ENCODE data around the gene SPAG6.

The SPAG6 gene

GRCh38 chr10:22344249-22344648 lies 1.0 kb upstream of the SPAG6 start (continued):
- TF ChIP-seq ZFP3 (CRISPR knock-in tag; IDR thresholded peaks at IDR 0.05) (no peak), ZNF70 (CRISPR knock-in tag; IDR thresholded peaks at IDR 0.05) (no peak), CSRNP3 (CRISPR knock-in tag; IDR thresholded peaks at IDR 0.05) (no peak)

GRCh38 chr10:22344781-22345300 lies 455 bp upstream of the SPAG6 start:
- no peak for TF ChIP-seq ARNTL (CRISPR knock-in tag; IDR thresholded peaks at IDR 0.05; ENCODE audit: borderline replicate concordance, low read depth)
- no peak for TF ChIP-seq CSDC2 (CRISPR knock-in tag; IDR thresholded peaks at IDR 0.05)
- TF ChIP-seq OSR1 (CRISPR knock-in tag; IDR thresholded peaks at IDR 0.05) = no peak
- TF ChIP-seq TCF4 (CRISPR knock-in tag; IDR thresholded peaks at IDR 0.05; ENCODE audit: borderline replicate concordance) = no peak
- no peak for TF ChIP-seq CREB5 (CRISPR knock-in tag; IDR thresholded peaks at IDR 0.05; ENCODE audit: low read depth)
- no peak for TF ChIP-seq ESRRG (CRISPR knock-in tag; IDR thresholded peaks at IDR 0.05)
- no peak for TF ChIP-seq ISL1 (CRISPR knock-in tag; IDR thresholded peaks at IDR 0.05)
- no peak for TF ChIP-seq BACH2 (CRISPR knock-in tag; IDR thresholded peaks at IDR 0.05; ENCODE audit: borderline replicate concordance)
- no peak for TF ChIP-seq ZNF8 (CRISPR knock-in tag; IDR thresholded peaks at IDR 0.05)
- no peak for ATAC-seq

GRCh38 chr10:22346096-22346661 lies 883 bp downstream of the SPAG6 start:
- no peak for ATAC-seq

GRCh38 chr10:22349755-22350154 lies 4.5 kb downstream of the SPAG6 start:
- no peak for ATAC-seq
- TF ChIP-seq ISL1 (CRISPR knock-in tag; IDR thresholded peaks at IDR 0.05) (no peak), RARB (CRISPR knock-in tag; IDR thresholded peaks at IDR 0.05) (no peak), ZNF70 (CRISPR knock-in tag; IDR thresholded peaks at IDR 0.05) (no peak), ZFP30 (CRISPR knock-in tag; IDR thresholded peaks at IDR 0.05) (no peak), TOX (CRISPR knock-in tag; IDR thresholded peaks at IDR 0.05; ENCODE audit: borderline replicate concordance) (no peak), PATZ1 (CRISPR knock-in tag; IDR thresholded peaks at IDR 0.05; ENCODE audit: borderline replicate concordance) (no peak), ZFP3 (CRISPR knock-in tag; IDR thresholded peaks at IDR 0.05) (no peak), POU6F1 (CRISPR knock-in tag; IDR thresholded peaks at IDR 0.05; ENCODE audit: borderline replicate concordance, low read depth) (no peak), ZNF8 (CRISPR knock-in tag; IDR thresholded peaks at IDR 0.05) (no peak), GLIS3 (CRISPR knock-in tag; IDR thresholded peaks at IDR 0.05) (no peak), CREB5 (CRISPR knock-in tag; IDR thresholded peaks at IDR 0.05; ENCODE audit: low read depth) (no peak), BACH2 (CRISPR knock-in tag; IDR thresholded peaks at IDR 0.05; ENCODE audit: borderline replicate concordance) (no peak), ARNTL (CRISPR knock-in tag; IDR thresholded peaks at IDR 0.05; ENCODE audit: borderline replicate concordance, low read depth) (no peak), OSR1 (CRISPR knock-in tag; IDR thresholded peaks at IDR 0.05) (no peak), SNAI2 (CRISPR knock-in tag; IDR thresholded peaks at IDR 0.05) (no peak), TCF4 (CRISPR knock-in tag; IDR thresholded peaks at IDR 0.05; ENCODE audit: borderline replicate concordance) (no peak), CSDC2 (CRISPR knock-in tag; IDR thresholded peaks at IDR 0.05) (no peak)

More at GRCh38 chr10:22346096-22346661, 883 bp downstream of the SPAG6 start:
- TF ChIP-seq CSRNP3 (CRISPR knock-in tag; IDR thresholded peaks at IDR 0.05) = no peak
- no peak for TF ChIP-seq POU6F1 (CRISPR knock-in tag; IDR thresholded peaks at IDR 0.05; ENCODE audit: borderline replicate concordance, low read depth)
- TF ChIP-seq ARNTL (CRISPR knock-in tag; IDR thresholded peaks at IDR 0.05; ENCODE audit: borderline replicate concordance, low read depth) = no peak
- no peak for TF ChIP-seq GLIS3 (CRISPR knock-in tag; IDR thresholded peaks at IDR 0.05)

Data from SK-N-SH treated with all-trans-retinoic acid at 6 μM for 48 hours (cell line).